NCI-H2107 treated with DMSO at 0.1 percent for 48 hours (cell line): Measurements from ENCODE around the gene CCDC146.
A peak's percentile ranks its signal among the peaks of the same experiment; 100 is the strongest.
"Not testable (repeated sequence)": the region's sequence is repeated elsewhere in the genome, so short reads cannot be mapped to it uniquely, and the experiment has no call there.

Experiments
- DNase-seq: peaks from one replicate; lab custom pipeline; 2025; ENCODE audit not compliant: unreplicated experiment; lab: John Stamatoyannopoulos, UW

Gene CCDC146

DNA sequence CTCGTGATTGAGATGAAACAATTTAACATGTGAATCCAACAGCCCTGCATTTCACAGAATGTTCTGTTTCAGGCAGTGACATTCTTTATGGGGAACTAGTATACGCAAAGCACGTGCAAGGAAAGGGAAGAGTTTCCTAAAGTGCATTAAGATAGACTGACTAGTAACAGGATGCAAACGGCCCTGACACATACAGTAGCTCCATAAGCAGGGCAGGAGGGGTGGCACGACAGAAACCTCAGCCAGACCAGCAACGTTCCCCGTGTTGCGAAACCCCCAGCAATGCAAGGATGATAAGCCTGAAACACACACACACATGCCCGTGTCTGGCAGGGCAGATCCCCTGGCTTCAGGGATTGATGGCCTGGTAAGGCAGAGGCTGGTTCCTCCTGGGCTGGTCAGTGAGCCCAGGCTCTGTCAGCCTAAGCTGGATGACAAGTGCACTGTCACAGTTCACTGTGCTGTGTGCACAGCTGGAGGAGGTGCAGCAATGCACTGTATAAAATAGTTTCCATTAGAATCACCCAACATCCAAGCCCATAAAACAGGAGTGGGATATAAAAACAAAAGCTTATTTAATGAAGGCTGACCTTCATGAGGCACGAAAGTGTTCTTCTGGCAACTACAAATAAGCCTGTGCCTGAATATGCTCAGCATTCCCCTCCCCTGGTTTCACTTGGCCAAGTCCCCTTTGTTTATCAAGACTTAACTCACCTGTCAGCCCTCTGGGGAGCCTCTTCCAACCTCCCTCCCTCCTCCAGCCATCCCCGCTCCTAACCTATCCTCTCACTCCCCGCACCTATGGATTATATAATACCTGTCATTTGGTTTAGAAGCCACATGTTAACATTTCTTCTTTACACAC, 204.9 kb downstream of the CCDC146 start:
- DNase-seq: no peak

DNA sequence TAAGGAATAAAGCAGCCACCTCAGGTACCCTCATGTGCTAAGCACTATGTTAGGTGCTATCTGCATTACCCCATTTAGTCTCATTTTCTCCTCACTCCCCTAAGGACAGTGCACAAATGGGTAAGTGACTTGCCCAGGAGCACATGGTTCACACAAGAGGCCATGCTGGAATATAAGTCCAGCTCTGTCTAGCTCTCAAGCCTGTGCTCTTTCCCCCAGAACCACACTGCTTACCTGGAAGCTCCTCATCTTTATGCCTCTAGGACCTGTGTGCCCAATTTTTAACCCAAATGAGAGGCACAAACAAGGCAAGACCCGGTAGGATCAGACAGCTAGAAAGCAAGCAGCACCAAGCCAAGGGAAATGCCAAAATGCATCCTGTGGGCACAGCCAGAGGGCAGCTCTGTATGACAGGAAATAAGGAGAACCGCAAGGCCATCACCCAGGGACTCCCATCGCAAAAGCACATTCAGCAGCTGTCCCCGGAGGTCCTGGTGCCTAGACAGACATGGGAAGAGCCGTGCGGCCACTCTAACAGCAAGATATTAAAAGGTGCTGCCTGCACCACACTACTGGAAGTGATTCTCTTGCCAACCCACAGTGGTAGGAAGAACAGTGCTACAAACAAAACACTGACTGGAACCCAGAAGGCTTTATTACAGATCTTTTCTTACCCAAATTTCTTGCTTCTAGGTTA, 205.7 kb downstream of the CCDC146 start:
- DNase-seq: no peak

DNA sequence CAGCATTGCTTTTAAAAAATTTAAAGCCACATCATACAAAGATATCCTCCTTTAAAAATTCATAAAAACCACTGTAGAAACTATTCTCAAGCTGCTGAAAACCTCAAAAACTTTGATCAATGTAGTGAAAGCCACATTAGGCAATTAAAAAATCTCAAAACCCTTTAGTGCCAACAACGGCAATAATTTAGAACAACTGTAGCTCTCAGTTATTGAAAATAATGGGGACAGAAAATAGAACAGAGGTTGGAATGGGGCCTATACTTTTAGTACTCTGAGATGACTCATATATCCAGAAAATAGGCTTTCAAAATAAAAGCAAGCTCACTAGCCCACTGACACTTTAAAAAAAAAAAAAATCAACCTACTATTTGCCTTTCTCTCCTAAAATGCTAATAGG, 206.3 kb downstream of the CCDC146 start:
- DNase-seq: no peak

DNA sequence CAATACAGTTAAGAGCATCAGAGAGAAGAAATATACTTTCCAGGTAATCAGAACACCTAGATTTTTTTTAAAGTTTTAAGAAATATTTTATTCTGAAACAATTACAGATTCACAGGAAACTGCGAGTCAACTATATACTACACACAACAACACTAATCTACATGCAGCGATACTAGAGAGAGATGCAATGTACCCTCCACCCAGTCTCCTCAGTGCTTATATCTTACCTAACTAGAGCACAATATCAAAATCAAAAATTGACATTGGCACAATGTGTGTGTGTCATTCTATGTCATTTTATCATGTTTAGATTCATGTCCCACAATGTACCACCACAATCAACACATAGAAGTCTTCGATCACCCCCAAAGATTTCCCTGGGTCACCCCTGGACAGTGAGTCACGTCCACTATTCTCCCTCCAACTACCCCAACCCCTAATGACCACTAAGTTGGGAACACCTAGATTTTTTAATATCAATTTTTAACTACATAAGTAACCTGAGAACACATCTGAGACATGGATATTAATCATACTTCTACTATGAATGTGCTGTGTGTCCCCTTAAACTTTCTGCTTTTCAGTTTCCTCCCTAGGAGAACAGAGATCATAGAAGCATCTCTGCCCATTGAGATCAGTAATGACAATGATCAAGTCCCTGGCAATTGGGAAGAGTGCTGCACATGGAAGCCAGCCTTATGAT, 207.2 kb downstream of the CCDC146 start:
- DNase-seq: no peak

DNA sequence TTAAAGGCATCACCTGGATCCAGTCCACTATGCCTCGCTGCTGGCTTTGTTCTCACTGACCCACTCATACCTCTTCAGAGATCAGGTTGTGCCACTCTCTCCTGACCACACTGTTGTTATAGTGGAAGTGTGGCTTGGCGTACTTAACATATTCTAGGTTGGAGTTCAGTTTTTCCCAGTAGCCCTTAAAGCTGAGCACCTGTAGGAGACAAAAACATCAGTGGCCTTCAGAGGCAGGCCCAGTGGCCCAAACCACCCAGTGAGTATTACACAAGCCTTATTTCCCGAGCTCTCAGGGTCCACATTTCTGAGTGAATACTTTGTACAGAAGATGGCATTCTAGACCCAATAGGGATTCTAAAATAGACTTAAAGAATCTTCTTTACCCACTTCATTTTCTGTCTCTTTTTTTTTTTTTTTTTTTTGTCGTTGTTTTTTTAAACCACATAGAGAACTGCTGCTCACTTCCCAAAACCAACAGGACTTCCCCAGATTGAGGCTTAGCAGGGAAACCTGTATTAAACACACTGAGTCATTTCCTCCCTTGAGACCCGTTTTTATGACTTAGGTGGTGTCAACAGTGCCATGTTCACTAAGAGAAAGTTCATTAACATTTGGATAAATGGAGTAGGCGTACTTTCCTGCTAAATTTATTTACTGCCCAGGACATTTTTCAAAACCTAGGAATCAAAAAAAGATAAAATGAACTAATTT, 207.9 kb downstream of the CCDC146 start:
- DNase-seq: no peak

DNA sequence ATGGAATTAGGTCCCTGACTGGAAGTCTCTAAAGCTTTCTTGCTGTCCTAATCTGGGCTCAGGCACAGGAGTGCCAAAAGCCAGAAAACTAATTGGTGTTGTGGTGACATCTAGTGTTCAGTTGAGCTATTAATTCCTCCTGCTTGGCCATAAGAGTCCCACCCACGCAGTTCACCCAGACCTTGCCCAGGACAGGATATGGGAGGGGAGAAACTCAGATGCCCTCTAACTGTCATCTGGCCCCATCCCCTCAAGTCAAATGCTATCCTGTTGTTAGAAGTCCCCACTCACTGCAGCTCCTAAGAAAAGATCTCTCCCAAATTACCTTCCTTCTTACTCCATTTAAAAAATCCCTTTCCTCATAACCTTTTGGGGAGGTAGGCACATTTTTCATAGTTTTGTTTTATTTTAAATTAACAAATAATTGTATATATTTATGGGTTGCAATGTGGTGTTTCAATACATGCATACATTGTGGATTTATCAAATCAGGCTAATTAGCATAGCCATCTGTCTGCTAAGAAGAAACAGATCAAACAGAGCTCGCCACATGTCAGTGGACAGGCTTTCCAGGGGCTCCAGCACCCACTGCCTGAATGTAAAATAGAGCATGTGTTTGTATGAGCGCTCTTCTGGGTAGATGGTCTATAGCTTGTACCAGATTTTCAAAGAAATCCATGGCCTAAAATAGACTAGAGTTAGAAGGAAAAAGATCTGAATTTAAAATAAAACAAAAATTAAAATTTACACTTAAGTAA, 209.7 kb downstream of the CCDC146 start:
- DNase-seq: peak; percentile 87

DNA sequence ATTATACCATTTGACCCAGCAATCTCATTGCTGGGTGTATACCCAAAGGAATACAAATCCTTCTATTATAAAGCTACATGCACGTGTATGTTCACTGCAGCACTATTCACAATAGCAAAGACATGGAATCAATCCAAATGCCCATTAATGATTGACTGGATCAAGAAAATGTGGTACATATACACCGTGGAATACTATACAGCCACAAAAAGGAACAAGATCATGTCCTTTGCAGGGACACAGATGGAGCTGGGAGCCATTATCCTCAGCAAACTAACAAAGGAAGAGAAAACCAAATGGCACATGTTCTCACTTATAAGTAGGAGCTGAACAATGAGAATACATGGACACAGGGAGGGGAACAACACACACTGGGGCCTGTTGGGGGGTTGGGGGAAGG, 211.6 kb downstream of the CCDC146 start:
- DNase-seq: not testable (repeated sequence)

DNA sequence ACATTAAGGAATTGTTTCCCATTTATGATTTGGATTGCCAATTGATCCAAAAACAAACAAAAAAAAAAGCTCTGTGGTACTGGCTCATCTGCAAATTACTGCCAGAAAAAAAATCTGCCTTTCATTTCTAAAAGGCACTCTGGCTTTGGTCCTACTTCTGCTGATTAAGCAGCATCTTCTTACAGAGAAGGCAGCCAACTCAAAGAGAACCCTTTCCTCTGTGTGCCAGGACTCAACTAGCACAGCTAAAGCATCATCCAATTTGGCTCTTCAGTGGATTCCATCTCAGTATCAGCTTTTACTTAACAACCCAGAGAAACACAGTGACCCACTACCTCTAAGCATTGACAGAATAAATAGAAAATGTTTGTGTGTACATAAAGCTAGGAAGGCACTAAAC, 213.2 kb downstream of the CCDC146 start:
- DNase-seq: no peak

DNA sequence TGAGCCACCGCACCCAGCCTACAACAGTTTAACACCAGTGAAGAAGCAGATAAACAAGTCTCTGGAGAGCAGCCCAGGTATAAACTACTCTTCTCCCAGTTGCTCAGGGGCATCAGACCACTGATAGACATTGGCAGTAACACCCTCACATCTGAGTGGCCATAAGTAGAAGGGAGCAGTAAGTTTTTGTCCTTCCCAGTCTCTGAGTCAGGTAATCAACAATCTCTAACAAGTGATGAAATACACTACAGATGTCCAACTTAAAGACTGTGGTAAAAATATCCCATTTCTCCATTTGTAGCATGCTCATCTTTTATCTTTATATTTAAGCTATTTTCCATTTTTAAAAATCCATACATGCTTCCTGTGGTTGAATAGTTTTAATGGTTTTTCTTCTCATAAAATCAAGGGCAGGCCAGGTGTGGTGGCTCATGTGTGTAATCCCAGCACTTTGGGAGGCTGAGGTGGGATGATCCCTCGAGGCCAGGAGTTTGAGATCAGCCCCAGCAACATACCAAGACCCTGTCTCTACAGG, 215.1 kb downstream of the CCDC146 start:
- no peak for DNase-seq

DNA sequence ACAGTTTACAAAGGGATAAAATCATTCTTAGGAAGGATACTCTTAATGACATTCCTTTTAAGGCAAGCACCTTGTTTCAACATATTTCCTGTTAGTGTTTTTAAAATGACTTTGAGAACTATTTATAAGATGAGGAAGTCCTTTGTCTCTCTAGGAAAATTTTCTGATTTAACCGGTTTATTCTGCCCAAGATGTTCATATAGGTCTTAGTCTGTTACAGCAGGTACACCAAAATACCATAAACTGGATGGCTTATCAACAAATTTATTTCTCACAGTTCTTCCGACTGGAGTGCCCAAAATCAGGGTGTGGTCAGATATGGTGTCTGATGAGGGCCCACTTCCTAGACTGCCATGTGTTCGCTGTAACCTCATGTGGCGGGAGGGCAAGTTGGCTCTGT, 215.8 kb downstream of the CCDC146 start:
- DNase-seq: no peak

DNA sequence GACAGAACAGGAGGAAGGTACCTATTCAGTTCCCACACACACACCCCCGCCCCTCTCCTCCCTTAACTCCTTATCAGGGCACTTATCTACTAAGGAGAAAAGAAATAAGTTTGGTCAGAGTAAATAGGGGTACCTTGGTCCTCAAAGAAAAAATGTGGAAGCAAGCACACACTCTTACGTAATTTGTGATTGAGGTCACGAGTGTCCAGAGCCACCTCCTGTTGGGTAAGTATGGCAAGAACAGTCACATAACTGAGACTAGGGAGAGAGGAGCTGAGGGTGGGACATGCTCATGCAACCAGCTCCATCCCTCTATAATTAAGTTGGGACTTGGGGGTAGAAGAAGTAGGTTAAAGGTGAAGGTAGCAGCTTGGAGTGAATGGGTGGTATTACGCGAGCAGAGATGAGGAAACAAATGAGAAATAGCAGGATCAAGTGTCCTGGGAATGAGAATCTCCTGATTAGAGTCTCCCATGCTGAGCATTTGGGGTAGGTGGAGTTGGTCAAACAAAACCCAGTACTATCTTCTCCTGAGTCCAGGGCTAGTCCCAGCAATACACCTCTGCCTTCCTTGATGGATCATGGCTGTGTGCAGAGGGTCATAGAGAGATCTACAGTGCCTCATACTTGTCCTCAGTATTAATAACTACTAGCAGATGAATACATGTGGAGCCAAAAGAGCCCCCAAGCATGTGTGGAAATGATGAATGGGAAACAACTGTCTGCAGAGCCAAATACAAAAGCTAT, 216.6 kb downstream of the CCDC146 start:
- DNase-seq: no peak

DNA sequence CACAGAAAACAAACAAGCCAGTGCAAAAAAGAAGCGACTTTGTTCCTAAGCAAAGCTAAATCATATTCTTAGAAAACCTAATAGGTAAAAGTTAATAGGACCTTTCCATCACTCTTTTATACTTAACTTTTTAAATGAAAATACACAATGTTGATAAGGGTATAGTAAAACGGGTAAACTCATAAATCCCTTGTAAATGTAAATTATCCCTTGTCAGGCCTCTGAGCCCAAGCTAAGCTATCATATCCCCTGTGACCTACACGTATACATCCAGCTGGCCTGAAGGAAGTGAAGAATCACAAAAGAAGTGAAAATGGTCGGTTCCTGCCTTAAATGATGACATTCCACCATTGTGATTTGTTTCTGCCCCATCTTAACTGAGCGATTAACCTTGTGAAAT, 217.3 kb downstream of the CCDC146 start:
- DNase-seq: no peak
